KOPT-K1 (cell line): ENCODE data around the gene MAGEF1.

Experiments used
- H3K27ac ChIP-seq: fragments of 200-600 bp; sonication (generic); 2 replicates; pipeline ENCODE4 v1.5.1; 2016; ENCODE audit warnings: antibody characterized with exemption, mild to moderate bottlenecking, low read depth, low read length; ENCODE audit not compliant: poor library complexity, severe bottlenecking
- H3K36me3 ChIP-seq: fragments of 200-600 bp; sonication (generic); 2 replicates; pipeline ENCODE4 v1.5.1; 2017; ENCODE audit warnings: antibody characterized with exemption, mild to moderate bottlenecking, low read length, moderate library complexity; ENCODE audit not compliant: insufficient read depth
- H3K9me3 ChIP-seq: fragments of 200-600 bp; sonication (generic); 2 replicates; pipeline ENCODE4 v1.5.1; 2017; ENCODE audit warnings: antibody characterized with exemption, low read length, mild to moderate bottlenecking; ENCODE audit not compliant: insufficient read depth, poor library complexity, severe bottlenecking

Gene MAGEF1

GRCh38 chr3:184677344-184678316 is 34.2 kb downstream of the MAGEF1 start:
- Histone ChIP-seq H3K9me3 (no peaks in the 10 kb centered on the region), H3K27ac (no peak overlapping the region), H3K36me3 (no peaks in the 10 kb centered on the region)

- Histone ChIP-seq H3K9me3 (no peaks in the 10 kb centered on the region), H3K36me3 (no peaks in the 10 kb centered on the region), H3K27ac (no peak overlapping the region)
Measured at GRCh38 chr3:184676927-184677326, 34.9 kb downstream of the MAGEF1 start.

GRCh38 chr3:184674626-184675025 is 37.2 kb downstream of the MAGEF1 start:
- H3K27ac ChIP-seq, result no peak overlapping the region

GRCh38 chr3:184672977-184673870 is 38.6 kb downstream of the MAGEF1 start:
- H3K9me3 ChIP-seq, result no peaks in the 10 kb centered on the region
- no peaks in the 10 kb centered on the region for H3K36me3 ChIP-seq
- H3K27ac ChIP-seq, result no peak overlapping the region

More at GRCh38 chr3:184674626-184675025, 37.2 kb downstream of the MAGEF1 start:
- Histone ChIP-seq H3K9me3 (no peaks in the 10 kb centered on the region), H3K36me3 (no peaks in the 10 kb centered on the region)

DNA sequence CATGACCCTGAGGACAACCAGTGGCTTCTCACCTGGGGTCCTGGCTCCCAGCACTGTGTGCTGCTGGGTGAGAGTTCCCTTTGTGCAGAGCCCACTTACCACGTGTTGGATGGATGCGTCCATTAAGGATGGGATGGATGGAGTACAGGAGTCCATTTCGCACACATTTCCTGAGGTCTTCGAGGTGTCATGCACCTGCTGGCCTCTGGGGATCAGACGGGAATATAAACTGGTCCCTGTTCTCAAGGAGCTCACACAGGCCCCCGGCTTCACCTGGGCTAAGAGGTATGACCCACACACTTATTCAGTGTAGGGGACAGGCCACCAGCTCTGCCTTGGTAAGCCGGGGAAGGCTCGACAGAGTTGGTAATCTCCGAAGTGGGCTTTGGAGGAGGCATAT is 39.5 kb downstream of the MAGEF1 start:
- H3K27ac ChIP-seq, result no peak overlapping the region
- H3K9me3 ChIP-seq, result no peaks in the 10 kb centered on the region
- H3K36me3 ChIP-seq, result no peaks in the 10 kb centered on the region

DNA sequence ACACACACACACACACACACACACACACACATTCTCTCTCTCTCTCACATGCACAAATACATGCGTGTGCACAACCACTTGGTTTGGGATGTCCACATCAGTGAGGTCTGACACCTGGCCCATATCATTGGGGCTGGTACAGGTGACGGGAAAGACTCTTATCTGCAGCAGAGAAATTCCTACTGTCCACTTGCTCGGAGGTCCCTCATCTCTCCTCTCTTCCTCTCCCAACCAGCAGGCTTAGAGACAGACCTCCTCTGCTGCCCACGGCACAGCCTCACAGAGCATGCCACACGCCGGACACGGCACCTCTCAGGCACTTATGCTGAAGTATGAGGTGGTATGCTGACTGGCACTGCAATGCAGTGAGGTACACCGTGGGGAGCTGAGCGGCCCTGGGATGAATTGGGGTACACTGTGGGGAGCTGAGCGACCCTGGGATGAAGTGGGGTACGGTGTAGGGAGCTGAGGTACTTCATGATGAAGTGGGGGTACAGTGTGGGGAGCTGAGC is 41.7 kb downstream of the MAGEF1 start:
- no peaks in the 10 kb centered on the region for H3K36me3 ChIP-seq
- no peak overlapping the region for H3K27ac ChIP-seq
- H3K9me3 ChIP-seq, result no peaks in the 10 kb centered on the region

DNA sequence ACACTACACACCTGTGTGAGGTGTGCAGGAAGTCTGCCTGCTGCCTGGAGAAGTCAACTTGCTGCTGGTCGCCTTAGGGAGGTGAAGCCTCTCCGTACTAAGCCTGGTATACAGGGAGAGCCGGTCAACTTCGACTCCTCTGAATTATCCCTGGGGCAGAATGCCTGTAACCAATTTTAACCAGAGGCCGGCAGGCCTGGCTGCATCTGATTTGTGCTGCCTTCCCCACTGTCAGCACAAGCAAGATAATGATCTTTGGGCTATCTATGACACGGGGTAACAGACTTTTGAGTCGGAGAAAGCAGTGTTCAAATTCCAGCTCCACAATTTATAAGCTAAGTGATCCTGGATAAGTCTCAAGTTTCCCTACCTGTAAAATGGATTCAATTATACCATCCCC is 42.3 kb downstream of the MAGEF1 start:
- H3K9me3 ChIP-seq, result no peaks in the 10 kb centered on the region
- H3K27ac ChIP-seq, result no peak overlapping the region
- no peaks in the 10 kb centered on the region for H3K36me3 ChIP-seq

DNA sequence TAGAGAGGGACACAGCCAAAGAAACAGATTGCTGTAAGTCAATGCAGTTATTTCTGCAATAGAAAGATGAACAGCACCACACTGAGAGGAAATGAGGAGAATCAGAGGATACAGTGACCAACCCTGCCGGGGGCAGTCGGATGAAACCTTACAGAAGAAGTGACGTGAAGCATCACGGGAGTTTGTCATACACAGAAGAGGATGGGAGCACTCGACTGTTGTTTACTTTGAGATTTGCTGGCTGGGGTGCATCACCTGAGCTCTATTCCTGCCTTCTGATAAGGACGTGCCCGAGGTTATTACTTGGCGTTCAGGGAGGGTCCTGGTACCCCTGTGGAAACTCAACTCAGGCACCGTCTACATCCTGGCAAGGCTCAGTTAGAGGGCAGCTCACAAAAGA is 45.4 kb downstream of the MAGEF1 start:
- Histone ChIP-seq H3K9me3 (no peaks in the 10 kb centered on the region), H3K36me3 (no peaks in the 10 kb centered on the region), H3K27ac (no peak overlapping the region)

- Histone ChIP-seq H3K9me3 (no peaks in the 10 kb centered on the region), H3K27ac (no peak overlapping the region), H3K36me3 (no peaks in the 10 kb centered on the region)
Measured at GRCh38 chr3:184665101-184665500, 46.8 kb downstream of the MAGEF1 start.

- no peaks in the 10 kb centered on the region for H3K9me3 ChIP-seq
- H3K36me3 ChIP-seq, result no peaks in the 10 kb centered on the region
- H3K27ac ChIP-seq, result no peak overlapping the region
Measured at GRCh38 chr3:184663756-184664155, 48.1 kb downstream of the MAGEF1 start.

- Histone ChIP-seq H3K36me3 (no peaks in the 10 kb centered on the region), H3K27ac (no peak overlapping the region), H3K9me3 (no peaks in the 10 kb centered on the region)
Measured at GRCh38 chr3:184663356-184663755, 48.5 kb downstream of the MAGEF1 start.

DNA sequence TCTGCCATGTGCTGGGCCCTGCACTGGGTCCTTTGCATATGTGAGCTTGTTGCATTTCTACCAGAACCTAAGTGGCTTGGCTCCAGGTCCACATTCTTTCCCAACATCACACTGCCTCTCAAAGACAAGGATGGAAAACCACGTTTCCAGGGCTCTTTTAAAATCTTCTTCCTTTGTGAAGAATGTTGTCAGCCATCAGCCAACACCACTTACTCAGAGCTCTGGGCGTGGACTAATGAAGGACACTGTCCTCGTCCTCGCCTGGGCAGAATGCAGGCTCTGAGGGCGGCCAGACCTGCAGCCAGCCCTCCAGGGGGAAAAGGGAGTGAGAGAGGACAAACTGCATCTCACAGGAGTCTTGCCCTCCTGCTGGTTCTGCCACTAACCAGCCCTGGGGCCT is 49.7 kb downstream of the MAGEF1 start:
- no peaks in the 10 kb centered on the region for H3K36me3 ChIP-seq
- no peak overlapping the region for H3K27ac ChIP-seq
- H3K9me3 ChIP-seq, result no peaks in the 10 kb centered on the region

DNA sequence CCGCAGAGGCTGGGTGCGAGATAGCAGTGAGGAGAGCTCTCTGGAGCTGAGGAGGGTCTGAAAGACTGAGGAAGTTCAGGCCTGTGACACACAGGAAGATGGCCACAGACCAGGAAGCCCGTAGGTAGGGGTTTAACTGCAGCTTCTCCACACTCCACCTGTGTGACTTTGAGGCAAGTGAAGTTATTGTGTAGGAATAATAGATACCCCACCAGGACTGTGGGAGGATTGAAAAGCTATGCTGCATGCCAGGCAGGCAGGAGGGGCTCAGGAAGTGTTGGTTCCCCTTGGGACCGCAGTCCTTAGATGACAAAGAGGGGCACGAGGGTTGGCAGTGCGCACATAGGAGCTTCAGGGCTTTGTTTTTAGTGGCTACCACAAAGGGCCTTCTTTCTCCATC is 50.9 kb downstream of the MAGEF1 start:
- H3K9me3 ChIP-seq, result no peaks in the 10 kb centered on the region
- H3K27ac ChIP-seq, result no peak overlapping the region
- no peaks in the 10 kb centered on the region for H3K36me3 ChIP-seq
